ENCODE data around the gene EYA2.

EYA2 gene

GRCh38 chr20:47099093-47099492 lies 204.4 kb downstream of the EYA2 start:
- TF ChIP-seq CSRNP3 (CRISPR knock-in tag; IDR thresholded peaks at IDR 0.05): no peak
- TF ChIP-seq, protein P1, sequence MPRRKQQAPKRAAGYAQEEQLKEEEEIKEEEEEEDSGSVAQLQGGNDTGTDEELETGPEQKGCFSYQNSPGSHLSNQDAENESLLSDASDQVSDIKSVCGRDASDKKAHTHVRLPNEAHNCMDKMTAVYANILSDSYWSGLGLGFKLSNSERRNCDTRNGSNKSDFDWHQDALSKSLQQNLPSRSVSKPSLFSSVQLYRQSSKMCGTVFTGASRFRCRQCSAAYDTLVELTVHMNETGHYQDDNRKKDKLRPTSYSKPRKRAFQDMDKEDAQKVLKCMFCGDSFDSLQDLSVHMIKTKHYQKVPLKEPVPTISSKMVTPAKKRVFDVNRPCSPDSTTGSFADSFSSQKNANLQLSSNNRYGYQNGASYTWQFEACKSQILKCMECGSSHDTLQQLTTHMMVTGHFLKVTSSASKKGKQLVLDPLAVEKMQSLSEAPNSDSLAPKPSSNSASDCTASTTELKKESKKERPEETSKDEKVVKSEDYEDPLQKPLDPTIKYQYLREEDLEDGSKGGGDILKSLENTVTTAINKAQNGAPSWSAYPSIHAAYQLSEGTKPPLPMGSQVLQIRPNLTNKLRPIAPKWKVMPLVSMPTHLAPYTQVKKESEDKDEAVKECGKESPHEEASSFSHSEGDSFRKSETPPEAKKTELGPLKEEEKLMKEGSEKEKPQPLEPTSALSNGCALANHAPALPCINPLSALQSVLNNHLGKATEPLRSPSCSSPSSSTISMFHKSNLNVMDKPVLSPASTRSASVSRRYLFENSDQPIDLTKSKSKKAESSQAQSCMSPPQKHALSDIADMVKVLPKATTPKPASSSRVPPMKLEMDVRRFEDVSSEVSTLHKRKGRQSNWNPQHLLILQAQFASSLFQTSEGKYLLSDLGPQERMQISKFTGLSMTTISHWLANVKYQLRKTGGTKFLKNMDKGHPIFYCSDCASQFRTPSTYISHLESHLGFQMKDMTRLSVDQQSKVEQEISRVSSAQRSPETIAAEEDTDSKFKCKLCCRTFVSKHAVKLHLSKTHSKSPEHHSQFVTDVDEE (CRISPR knock-in tag; IDR thresholded peaks at IDR 0.05): no peak
- TF ChIP-seq GLIS3 (CRISPR knock-in tag; IDR thresholded peaks at IDR 0.05): no peak
- no peak for TF ChIP-seq ZFP3 (CRISPR knock-in tag; IDR thresholded peaks at IDR 0.05)
- no peak for TF ChIP-seq ZFP30 (CRISPR knock-in tag; IDR thresholded peaks at IDR 0.05)
- no peak for TF ChIP-seq ISL1 (CRISPR knock-in tag; IDR thresholded peaks at IDR 0.05)
- TF ChIP-seq RARB (CRISPR knock-in tag; IDR thresholded peaks at IDR 0.05): no peak
- TF ChIP-seq BACH2 (CRISPR knock-in tag; IDR thresholded peaks at IDR 0.05; ENCODE audit: borderline replicate concordance): no peak
- TF ChIP-seq PPARA (CRISPR knock-in tag; IDR thresholded peaks at IDR 0.05; ENCODE audit: borderline replicate concordance): no peak
- no peak for TF ChIP-seq ZNF70 (CRISPR knock-in tag; IDR thresholded peaks at IDR 0.05)
- TF ChIP-seq ESRRG (CRISPR knock-in tag; IDR thresholded peaks at IDR 0.05): no peak
- ATAC-seq: no peak

DNA sequence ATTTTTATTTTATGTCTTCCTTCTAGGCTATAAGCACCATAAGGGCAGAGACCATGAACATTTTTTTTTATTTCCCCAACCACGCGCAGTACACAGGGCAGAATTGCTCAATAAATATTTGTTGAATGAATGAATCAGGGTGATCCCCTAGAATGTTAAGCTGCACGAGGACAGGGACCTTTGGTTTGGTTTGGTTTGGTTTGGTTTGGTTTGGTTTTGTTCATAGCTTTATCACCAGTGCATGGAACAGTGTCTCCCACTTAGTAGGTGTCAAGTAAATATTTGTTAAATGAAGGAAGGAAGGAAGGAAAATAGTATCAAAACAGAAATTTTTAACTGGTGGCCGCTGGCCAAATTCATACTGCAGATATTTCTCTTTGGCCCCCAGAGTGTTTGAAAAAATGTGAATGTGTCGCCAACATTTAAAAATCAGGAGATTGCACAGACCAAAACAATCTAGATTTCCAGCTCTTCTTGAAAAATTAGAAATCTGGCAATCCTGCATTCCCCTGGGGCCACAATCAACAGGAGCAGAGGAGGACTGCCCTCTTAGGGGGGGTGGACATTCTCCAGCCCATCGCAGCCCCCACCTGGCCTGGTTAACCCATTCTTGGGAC lies 205.3 kb downstream of the EYA2 start:
- TF ChIP-seq, protein P1 (CRISPR knock-in tag; IDR thresholded peaks at IDR 0.05): no peak
- no peak for TF ChIP-seq ZC3H10 (CRISPR knock-in tag; IDR thresholded peaks at IDR 0.05)
- TF ChIP-seq, protein P2, sequence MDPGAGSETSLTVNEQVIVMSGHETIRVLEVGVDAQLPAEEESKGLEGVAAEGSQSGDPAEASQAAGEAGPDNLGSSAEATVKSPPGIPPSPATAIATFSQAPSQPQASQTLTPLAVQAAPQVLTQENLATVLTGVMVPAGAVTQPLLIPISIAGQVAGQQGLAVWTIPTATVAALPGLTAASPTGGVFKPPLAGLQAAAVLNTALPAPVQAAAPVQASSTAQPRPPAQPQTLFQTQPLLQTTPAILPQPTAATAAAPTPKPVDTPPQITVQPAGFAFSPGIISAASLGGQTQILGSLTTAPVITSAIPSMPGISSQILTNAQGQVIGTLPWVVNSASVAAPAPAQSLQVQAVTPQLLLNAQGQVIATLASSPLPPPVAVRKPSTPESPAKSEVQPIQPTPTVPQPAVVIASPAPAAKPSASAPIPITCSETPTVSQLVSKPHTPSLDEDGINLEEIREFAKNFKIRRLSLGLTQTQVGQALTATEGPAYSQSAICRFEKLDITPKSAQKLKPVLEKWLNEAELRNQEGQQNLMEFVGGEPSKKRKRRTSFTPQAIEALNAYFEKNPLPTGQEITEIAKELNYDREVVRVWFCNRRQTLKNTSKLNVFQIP (CRISPR knock-in tag; IDR thresholded peaks at IDR 0.05; ENCODE audit: borderline replicate concordance, low read depth): no peak
- TF ChIP-seq ISL1 (CRISPR knock-in tag; IDR thresholded peaks at IDR 0.05): no peak
- no peak for TF ChIP-seq TOX (CRISPR knock-in tag; IDR thresholded peaks at IDR 0.05; ENCODE audit: borderline replicate concordance)
- no peak for TF ChIP-seq CSRNP3 (CRISPR knock-in tag; IDR thresholded peaks at IDR 0.05)
- TF ChIP-seq ZFP3 (CRISPR knock-in tag; IDR thresholded peaks at IDR 0.05): no peak
- TF ChIP-seq SNAI2 (CRISPR knock-in tag; IDR thresholded peaks at IDR 0.05): no peak
- TF ChIP-seq OSR1 (CRISPR knock-in tag; IDR thresholded peaks at IDR 0.05): no peak
- TF ChIP-seq GLIS3 (CRISPR knock-in tag; IDR thresholded peaks at IDR 0.05): no peak
- ATAC-seq: no peak

- ATAC-seq: no peak
These were observed 208.0 kb downstream of the EYA2 start for GRCh38 chr20:47102629-47103028.

More at GRCh38 chr20:47102629-47103028, 208.0 kb downstream of the EYA2 start:
- TF ChIP-seq CSDC2 (CRISPR knock-in tag; IDR thresholded peaks at IDR 0.05) (no peak), GLIS3 (CRISPR knock-in tag; IDR thresholded peaks at IDR 0.05) (no peak), PPARA (CRISPR knock-in tag; IDR thresholded peaks at IDR 0.05; ENCODE audit: borderline replicate concordance) (no peak), RARB (CRISPR knock-in tag; IDR thresholded peaks at IDR 0.05) (no peak), ESRRG (CRISPR knock-in tag; IDR thresholded peaks at IDR 0.05) (no peak), ZFP3 (CRISPR knock-in tag; IDR thresholded peaks at IDR 0.05) (no peak), BACH2 (CRISPR knock-in tag; IDR thresholded peaks at IDR 0.05; ENCODE audit: borderline replicate concordance) (no peak), ZFP30 (CRISPR knock-in tag; IDR thresholded peaks at IDR 0.05) (no peak), ZNF8 (CRISPR knock-in tag; IDR thresholded peaks at IDR 0.05) (no peak), ZNF70 (CRISPR knock-in tag; IDR thresholded peaks at IDR 0.05) (no peak), ZNF565 (CRISPR knock-in tag; conservative IDR thresholded peaks at IDR 0.05; ENCODE audit: low read depth) (no peak), TCF4 (CRISPR knock-in tag; IDR thresholded peaks at IDR 0.05; ENCODE audit: borderline replicate concordance) (no peak)
- TF ChIP-seq, protein P2 (CRISPR knock-in tag; IDR thresholded peaks at IDR 0.05; ENCODE audit: borderline replicate concordance, low read depth): no peak
- TF ChIP-seq, protein P1 (CRISPR knock-in tag; IDR thresholded peaks at IDR 0.05): no peak

Data from SK-N-SH treated with all-trans-retinoic acid at 6 μM for 48 hours (cell line).